DOHH2 (cell line): ENCODE data around the gene IL16.

Experiments used
- H3F3A ChIP-seq: fragments of 200-600 bp; sonication (generic), shearing (Covaris generic); 2 replicates; pipeline ENCODE4 v1.6.0; 2016; ENCODE audit warnings: antibody characterized with exemption, mild to moderate bottlenecking; ENCODE audit not compliant: control insufficient read depth, insufficient read depth
- H3K27ac ChIP-seq: fragments of 200-600 bp; sonication (generic); 2 replicates; pipeline ENCODE4 v1.5.1; 2014; ENCODE audit warnings: low read depth, mild to moderate bottlenecking, low read length, moderate library complexity
- H3K27me3 ChIP-seq: fragments of 200-600 bp; sonication (generic); 2 replicates; pipeline ENCODE4 v1.6.1; 2014; ENCODE audit warnings: mild to moderate bottlenecking, low read length, mixed read lengths; ENCODE audit not compliant: control insufficient read depth
- H3K36me3 ChIP-seq: fragments of 200-600 bp; sonication (generic); 2 replicates; pipeline ENCODE4 v1.6.1; 2014; ENCODE audit warnings: mild to moderate bottlenecking, low read length, moderate library complexity, mixed read lengths; ENCODE audit not compliant: control insufficient read depth
- H3K4me1 ChIP-seq: fragments of 200-600 bp; sonication (generic); 2 replicates; pipeline ENCODE4 v1.6.1; 2014; ENCODE audit warnings: mild to moderate bottlenecking, low read length, mixed read lengths; ENCODE audit not compliant: control insufficient read depth
- H3K4me2 ChIP-seq: fragments of 200-600 bp; sonication (generic); 2 replicates; pipeline ENCODE4 v1.6.0; 2014; ENCODE audit warnings: mild to moderate bottlenecking, low read length, moderate library complexity
- H3K4me3 ChIP-seq: fragments of 200-600 bp; sonication (generic); 2 replicates; pipeline ENCODE4 v1.5.1; 2014; ENCODE audit warnings: mild to moderate bottlenecking, low read length, mixed read lengths
- H3K79me2 ChIP-seq: fragments of 200-600 bp; sonication (generic); 2 replicates; pipeline ENCODE4 v1.6.1; 2014; ENCODE audit warnings: mild to moderate bottlenecking, low read length, mixed read lengths; ENCODE audit not compliant: control insufficient read depth
- H3K9me2 ChIP-seq: fragments of 200-600 bp; sonication (generic); replicated peaks from 2 replicates; pipeline ENCODE4 v1.6.1; 2014; ENCODE audit warnings: mild to moderate bottlenecking, low read length, mixed read lengths; ENCODE audit not compliant: control insufficient read depth
- H3K9me3 ChIP-seq: fragments of 200-600 bp; sonication (generic); 2 replicates; pipeline ENCODE4 v1.6.1; 2014; ENCODE audit warnings: antibody characterized with exemption, low read length, mixed read lengths; ENCODE audit not compliant: control insufficient read depth, insufficient read depth
- H4K20me1 ChIP-seq: fragments of 200-600 bp; sonication (generic); 2 replicates; pipeline ENCODE4 v1.6.0; 2014; ENCODE audit warnings: low read depth, mild to moderate bottlenecking, antibody characterized with exemption, low read length, moderate library complexity; ENCODE audit not compliant: control insufficient read depth, insufficient read depth
- EZH2phosphoT487 ChIP-seq: fragments of 200-600 bp; sonication (generic); IDR thresholded peaks from 2 replicates; pipeline ENCODE4 v1.6.1; 2017; ENCODE audit warnings: borderline replicate concordance, mild to moderate bottlenecking, antibody characterized with exemption, low read length, moderate library complexity, mixed read lengths
- TF ChIP-seq, protein P1 (sequence below): fragments of 200-600 bp; sonication (generic); IDR thresholded peaks from one replicate; pipeline ENCODE4 v1.5.1; 2014; ENCODE audit warnings: antibody characterized with exemption, mild to moderate bottlenecking, low read depth, low read length; ENCODE audit not compliant: poor library complexity, severe bottlenecking

The IL16 gene

DNA sequence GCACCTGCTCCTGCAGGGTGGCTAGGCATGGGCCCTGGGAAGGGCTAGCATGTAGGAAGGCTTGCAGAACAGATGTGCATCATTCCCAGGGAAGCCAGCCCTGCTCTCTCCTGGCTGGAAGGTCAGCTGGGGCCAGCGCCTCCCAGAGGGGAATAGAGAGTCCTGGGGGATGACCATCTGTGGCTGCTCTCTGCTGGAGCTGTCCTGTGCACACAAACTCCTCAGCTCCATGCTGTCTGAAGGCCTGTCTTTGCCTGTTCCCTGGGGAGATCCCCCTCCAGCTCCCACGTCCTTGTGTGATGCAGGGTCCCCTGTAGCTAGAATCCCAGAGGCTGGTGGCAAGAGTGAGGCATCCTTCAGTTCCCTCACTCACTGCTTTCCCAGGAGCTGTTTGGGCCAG, 19.3 kb downstream of the IL16 start:
- TF ChIP-seq, protein P1, sequence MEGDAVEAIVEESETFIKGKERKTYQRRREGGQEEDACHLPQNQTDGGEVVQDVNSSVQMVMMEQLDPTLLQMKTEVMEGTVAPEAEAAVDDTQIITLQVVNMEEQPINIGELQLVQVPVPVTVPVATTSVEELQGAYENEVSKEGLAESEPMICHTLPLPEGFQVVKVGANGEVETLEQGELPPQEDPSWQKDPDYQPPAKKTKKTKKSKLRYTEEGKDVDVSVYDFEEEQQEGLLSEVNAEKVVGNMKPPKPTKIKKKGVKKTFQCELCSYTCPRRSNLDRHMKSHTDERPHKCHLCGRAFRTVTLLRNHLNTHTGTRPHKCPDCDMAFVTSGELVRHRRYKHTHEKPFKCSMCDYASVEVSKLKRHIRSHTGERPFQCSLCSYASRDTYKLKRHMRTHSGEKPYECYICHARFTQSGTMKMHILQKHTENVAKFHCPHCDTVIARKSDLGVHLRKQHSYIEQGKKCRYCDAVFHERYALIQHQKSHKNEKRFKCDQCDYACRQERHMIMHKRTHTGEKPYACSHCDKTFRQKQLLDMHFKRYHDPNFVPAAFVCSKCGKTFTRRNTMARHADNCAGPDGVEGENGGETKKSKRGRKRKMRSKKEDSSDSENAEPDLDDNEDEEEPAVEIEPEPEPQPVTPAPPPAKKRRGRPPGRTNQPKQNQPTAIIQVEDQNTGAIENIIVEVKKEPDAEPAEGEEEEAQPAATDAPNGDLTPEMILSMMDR = no peak
- no peak for TF ChIP-seq EZH2phosphoT487
- H3K27ac ChIP-seq = no peak overlapping the region

DNA sequence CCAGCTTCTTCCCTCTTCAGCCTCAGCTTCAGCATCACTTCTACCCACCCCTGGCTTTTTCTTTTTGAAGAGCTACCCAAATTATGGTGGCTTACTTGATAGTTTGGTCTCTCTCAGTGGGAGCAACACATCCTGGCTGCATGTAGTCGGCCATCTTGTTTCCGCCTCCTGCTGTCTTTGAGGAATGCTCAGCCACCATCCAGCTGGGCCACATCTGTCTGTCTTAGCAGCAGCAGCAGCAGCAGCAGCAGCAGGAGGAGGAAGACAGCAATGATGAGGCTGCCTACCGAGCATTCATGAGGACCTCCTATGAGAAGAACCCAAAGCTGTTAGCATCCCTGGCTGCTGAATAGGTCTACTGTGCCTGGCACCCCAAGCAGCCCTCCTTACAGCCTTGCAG, 19.7 kb downstream of the IL16 start:
- TF ChIP-seq EZH2phosphoT487 = no peak
- TF ChIP-seq, protein P1 = no peak
- Histone ChIP-seq H3K4me1 (no peaks in the 10 kb centered on the region), H3K9me2 (no peaks in the 10 kb centered on the region), H3K27ac (no peak overlapping the region), H3K36me3 (no peaks in the 10 kb centered on the region), H3K79me2 (no peaks in the 10 kb centered on the region), H3K9me3 (no peaks in the 10 kb centered on the region), H3K4me3 (no peak overlapping the region), H3F3A (no peaks in the 10 kb centered on the region), H3K4me2 (no peak overlapping the region), H3K27me3 (0 out of 2 replicates have a peak, but pooled peaks cover 3% of the 10 kb centered on the region), H4K20me1 (no peaks in the 10 kb centered on the region)

More for the DNA sequence above, 19.3 kb downstream of the IL16 start:
- Histone ChIP-seq H3K4me3 (no peak overlapping the region), H3K27me3 (0 out of 2 replicates have a peak, but pooled peaks cover 3% of the 10 kb centered on the region), H3K4me1 (no peaks in the 10 kb centered on the region), H3K9me3 (no peaks in the 10 kb centered on the region), H3K36me3 (no peaks in the 10 kb centered on the region), H4K20me1 (no peaks in the 10 kb centered on the region), H3K79me2 (no peaks in the 10 kb centered on the region), H3F3A (no peaks in the 10 kb centered on the region), H3K9me2 (no peaks in the 10 kb centered on the region), H3K4me2 (no peak overlapping the region)

DNA sequence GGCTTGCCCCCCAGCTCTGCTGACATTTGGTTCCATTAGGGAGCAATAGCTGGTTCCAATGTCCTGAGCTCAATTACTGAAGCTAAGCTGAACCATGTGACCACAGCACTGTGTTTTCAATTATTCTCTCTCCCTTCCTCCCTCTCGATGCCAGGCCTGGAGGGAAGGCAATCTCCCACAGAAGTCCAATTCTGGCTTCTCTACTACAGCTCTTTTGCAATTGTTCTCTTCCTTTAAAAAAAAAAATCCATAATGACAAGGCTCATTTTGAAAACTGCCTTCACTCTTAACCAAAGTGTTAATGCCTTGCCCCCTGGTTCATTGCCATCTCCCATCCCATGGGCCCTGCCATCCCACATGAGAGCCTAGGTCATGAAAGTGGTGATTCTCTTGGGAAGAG, 24.8 kb downstream of the IL16 start:
- Histone ChIP-seq H3K36me3 (no peaks in the 10 kb centered on the region), H3K27ac (no peak overlapping the region), H3K9me3 (no peaks in the 10 kb centered on the region), H3K9me2 (no peaks in the 10 kb centered on the region), H3K4me2 (no peak overlapping the region), H3K4me3 (no peak overlapping the region), H3K79me2 (no peaks in the 10 kb centered on the region), H3K27me3 (0 out of 2 replicates have a peak, but pooled peaks cover 2% of the 10 kb centered on the region), H4K20me1 (no peaks in the 10 kb centered on the region), H3K4me1 (no peaks in the 10 kb centered on the region), H3F3A (no peaks in the 10 kb centered on the region)
- no peak for TF ChIP-seq EZH2phosphoT487
- TF ChIP-seq, protein P1 = no peak
